ENCODE results near the gene PROZ.
A peak's percentile ranks its signal among the peaks of the same experiment; 100 is the strongest.

The PROZ gene

DNA sequence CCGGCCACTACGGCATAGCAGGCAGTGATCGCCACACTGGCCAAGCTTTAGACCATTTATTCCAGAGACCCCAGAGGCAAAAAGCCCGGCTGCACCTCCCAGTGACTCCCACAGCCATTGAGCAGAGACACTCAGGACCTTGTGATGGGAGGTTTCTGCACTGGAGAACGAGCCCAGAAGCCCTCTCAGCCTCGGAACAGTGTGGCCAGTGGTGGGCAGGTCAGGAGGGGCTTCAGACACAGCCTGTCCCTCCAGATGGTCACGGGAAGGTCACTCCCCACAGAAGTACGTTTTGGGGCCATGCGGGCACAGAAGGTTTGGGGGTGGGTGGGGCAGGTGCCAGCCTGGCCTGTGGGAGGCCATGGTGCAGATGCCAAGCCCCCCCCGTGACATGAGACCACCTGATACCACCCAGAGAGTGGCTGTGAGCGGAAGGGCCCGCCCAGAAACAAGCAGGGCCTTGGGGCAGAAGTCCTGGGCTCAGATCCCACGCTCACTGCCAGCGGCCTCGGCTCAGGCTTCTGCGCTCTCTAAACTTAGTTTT is 36.4 kb upstream of the PROZ start:
- Histone ChIP-seq H3K36me3 (ENCODE audit: control insufficient read depth in 2 of 2, insufficient read depth in 1 of 2, low read length in 2 of 2) (no peaks in the 10 kb centered on the region), H3K4me1 (ENCODE audit: control insufficient read depth, insufficient read depth, low read length) (no peaks in the 10 kb centered on the region), H3K4me3 (ENCODE audit: low read depth, low read length) (no peak overlapping the region), H3K9me3 (ENCODE audit: control insufficient read depth, insufficient read depth, low read depth, low read length) (no peaks in the 10 kb centered on the region), H3K27ac (ENCODE audit: extremely low read depth, low read depth, low read length) (no peak overlapping the region)
- ChIA-PET CTCF (no interaction called here), POLR2A (no interaction called here)
- TF ChIP-seq, protein P1, sequence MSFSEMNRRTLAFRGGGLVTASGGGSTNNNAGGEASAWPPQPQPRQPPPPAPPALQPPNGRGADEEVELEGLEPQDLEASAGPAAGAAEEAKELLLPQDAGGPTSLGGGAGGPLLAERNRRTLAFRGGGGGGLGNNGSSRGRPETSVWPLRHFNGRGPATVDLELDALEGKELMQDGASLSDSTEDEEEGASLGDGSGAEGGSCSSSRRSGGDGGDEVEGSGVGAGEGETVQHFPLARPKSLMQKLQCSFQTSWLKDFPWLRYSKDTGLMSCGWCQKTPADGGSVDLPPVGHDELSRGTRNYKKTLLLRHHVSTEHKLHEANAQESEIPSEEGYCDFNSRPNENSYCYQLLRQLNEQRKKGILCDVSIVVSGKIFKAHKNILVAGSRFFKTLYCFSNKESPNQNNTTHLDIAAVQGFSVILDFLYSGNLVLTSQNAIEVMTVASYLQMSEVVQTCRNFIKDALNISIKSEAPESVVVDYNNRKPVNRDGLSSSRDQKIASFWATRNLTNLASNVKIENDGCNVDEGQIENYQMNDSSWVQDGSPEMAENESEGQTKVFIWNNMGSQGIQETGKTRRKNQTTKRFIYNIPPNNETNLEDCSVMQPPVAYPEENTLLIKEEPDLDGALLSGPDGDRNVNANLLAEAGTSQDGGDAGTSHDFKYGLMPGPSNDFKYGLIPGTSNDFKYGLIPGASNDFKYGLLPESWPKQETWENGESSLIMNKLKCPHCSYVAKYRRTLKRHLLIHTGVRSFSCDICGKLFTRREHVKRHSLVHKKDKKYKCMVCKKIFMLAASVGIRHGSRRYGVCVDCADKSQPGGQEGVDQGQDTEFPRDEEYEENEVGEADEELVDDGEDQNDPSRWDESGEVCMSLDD (tag by site-specific recombination; IDR thresholded peaks at IDR 0.05), result no peak
- TF ChIP-seq ZNF521 (tag by site-specific recombination; IDR thresholded peaks at IDR 0.05), result no peak
- TF ChIP-seq, protein P2, sequence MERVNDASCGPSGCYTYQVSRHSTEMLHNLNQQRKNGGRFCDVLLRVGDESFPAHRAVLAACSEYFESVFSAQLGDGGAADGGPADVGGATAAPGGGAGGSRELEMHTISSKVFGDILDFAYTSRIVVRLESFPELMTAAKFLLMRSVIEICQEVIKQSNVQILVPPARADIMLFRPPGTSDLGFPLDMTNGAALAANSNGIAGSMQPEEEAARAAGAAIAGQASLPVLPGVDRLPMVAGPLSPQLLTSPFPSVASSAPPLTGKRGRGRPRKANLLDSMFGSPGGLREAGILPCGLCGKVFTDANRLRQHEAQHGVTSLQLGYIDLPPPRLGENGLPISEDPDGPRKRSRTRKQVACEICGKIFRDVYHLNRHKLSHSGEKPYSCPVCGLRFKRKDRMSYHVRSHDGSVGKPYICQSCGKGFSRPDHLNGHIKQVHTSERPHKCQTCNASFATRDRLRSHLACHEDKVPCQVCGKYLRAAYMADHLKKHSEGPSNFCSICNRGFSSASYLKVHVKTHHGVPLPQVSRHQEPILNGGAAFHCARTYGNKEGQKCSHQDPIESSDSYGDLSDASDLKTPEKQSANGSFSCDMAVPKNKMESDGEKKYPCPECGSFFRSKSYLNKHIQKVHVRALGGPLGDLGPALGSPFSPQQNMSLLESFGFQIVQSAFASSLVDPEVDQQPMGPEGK (tag by site-specific recombination; IDR thresholded peaks at IDR 0.05), result no peak

DNA sequence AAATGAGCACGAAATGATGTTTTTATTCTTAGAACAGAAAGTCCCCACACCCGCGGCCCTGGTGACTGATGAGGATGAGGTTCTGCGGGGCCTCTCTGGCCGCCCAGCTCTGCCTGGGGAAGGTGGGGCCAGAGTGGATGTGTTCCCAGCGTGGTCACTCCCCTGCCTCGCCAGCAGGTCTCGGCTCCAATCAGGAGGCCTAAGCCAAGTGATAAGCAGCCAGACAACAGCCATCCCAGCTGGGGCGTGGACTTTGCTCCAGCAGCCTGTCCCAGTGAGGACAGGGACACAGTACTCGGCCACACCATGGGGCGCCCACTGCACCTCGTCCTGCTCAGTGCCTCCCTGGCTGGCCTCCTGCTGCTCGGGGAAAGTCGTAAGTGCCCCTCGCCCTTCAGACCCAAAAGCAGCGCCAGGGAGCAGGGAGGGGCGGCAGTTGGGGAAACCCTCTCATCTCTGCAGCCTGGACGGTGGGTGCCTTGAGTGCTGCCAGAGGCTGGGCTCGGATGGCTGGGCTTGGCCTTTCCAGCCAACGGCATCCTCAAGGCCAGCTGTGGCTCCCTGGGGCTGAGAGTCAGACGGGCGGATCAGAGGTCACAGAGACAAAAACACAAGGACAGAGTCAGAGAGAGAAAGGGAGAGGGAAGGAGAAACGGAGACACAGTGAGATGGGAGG is 35.8 kb upstream of the PROZ start, which contains the start of gene F10:
TSS of gene F10 (plus strand) at position 250 of the 676 bp plus-strand sequence. CDS start at position 307, 57 bp downstream.
- peak; percentile 70 for TF ChIP-seq ZNF341 (tag by site-specific recombination; IDR thresholded peaks at IDR 0.05; ENCODE audit: low read depth)
- no peak for TF ChIP-seq ZNF707 (tag by site-specific recombination; IDR thresholded peaks at IDR 0.05)
- no peak for TF ChIP-seq ZNF16 (tag by site-specific recombination; IDR thresholded peaks at IDR 0.05; ENCODE audit: low read depth)
- TF ChIP-seq ZBTB1 (tag by site-specific recombination; IDR thresholded peaks at IDR 0.05), result no peak
- TF ChIP-seq ZNF311 (tag by site-specific recombination; IDR thresholded peaks at IDR 0.05; ENCODE audit: borderline replicate concordance), result no peak
- TF ChIP-seq SP2 (tag by site-specific recombination; IDR thresholded peaks at IDR 0.05), result peak; percentile 24; the same call in 1 of the 2 replicates
- peak; percentile 28 for TF ChIP-seq ZIC2 (tag by site-specific recombination; IDR thresholded peaks at IDR 0.05)
- Histone ChIP-seq H3K36me3 (ENCODE audit: control insufficient read depth in 2 of 2, insufficient read depth in 1 of 2, low read length in 2 of 2) (no peaks in the 10 kb centered on the region), H3K27ac (ENCODE audit: extremely low read depth, low read depth, low read length) (no peak within 1 kb of the TSS), H3K4me3 (ENCODE audit: low read depth, low read length) (no peak within 1 kb of the TSS), H3K4me1 (ENCODE audit: control insufficient read depth, insufficient read depth, low read length) (no peaks in the 10 kb centered on the region), H3K9me3 (ENCODE audit: control insufficient read depth, insufficient read depth, low read depth, low read length) (no peaks in the 10 kb centered on the region)
- ChIA-PET CTCF (no interaction called here), POLR2A (no interaction called here)

DNA sequence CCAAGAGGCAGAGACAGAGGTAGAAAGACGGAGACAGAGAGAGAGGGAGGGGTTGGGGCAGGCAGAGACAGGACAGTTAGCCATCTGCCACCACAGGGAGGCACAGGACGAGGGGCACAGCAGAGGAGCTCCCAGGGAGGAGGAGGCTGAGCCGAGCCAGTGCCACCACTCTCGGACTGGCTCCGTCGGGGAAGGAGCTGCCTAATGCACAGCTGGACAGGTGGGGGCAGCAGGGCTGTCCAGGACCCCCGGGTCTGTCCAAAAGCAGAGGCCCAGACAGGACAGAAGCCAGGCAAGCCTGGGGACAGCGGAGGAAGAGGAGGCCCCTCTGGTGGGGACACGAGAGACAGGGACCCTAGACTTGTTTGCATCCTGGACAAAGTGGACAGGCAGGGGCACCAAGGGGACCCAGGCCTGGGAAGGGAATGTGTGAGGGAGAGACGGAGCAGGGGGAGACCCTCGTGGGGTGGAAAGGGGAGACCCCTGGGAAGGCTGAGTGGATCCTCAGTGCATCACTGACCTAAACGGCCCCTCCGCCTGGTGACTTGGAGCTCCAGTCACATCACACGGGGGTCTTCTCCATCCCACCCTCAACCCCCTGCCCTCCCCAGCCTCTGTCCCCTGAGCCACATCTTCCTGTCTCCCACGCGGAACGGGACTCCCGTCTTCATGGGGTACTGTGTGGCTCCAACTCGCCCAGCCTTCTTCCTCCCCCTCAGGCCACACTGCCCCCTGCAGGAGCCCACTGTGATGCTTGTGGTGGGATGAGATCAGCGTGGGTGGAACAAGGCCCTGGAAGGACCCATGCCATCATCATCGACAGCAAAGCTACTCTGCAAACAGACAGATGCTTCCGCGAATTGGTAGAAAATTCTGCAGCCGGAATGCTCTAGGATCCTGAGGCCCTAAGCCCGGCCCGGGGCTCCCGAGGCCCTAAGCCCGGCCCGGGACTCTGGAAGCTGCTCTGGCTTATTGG is 34.9 kb upstream of the PROZ start:
- ChIA-PET CTCF (interaction anchor here (0.6 to 0.7 kb wide), 2 partner anchors 77 to 115 kb away, joined by 3 to 4 read pairs; no protein-coding TSS in a partner anchor), POLR2A (no interaction called here)
- Histone ChIP-seq H3K4me3 (ENCODE audit: low read depth, low read length) (no peak overlapping the region), H3K36me3 (ENCODE audit: control insufficient read depth in 2 of 2, insufficient read depth in 1 of 2, low read length in 2 of 2) (no peaks in the 10 kb centered on the region), H3K27ac (ENCODE audit: extremely low read depth, low read depth, low read length) (no peak overlapping the region), H3K9me3 (ENCODE audit: control insufficient read depth, insufficient read depth, low read depth, low read length) (no peaks in the 10 kb centered on the region), H3K4me1 (ENCODE audit: control insufficient read depth, insufficient read depth, low read length) (no peaks in the 10 kb centered on the region)
- TF ChIP-seq EGR2 (tag by site-specific recombination; IDR thresholded peaks at IDR 0.05; ENCODE audit: low read depth) (peak; percentile 56), ZNF473 (tag by site-specific recombination; IDR thresholded peaks at IDR 0.05) (no peak), WT1 (tag by site-specific recombination; IDR thresholded peaks at IDR 0.05) (no peak), SP2 (tag by site-specific recombination; IDR thresholded peaks at IDR 0.05) (no peak), ZNF394 (tag by site-specific recombination; IDR thresholded peaks at IDR 0.05; ENCODE audit: borderline replicate concordance) (peak; percentile 70), ZNF140 (tag by site-specific recombination; IDR thresholded peaks at IDR 0.05) (no peak), ZFHX2 (tag by site-specific recombination; conservative IDR thresholded peaks at IDR 0.05) (peak; percentile 53)
- TF ChIP-seq, protein P3, sequence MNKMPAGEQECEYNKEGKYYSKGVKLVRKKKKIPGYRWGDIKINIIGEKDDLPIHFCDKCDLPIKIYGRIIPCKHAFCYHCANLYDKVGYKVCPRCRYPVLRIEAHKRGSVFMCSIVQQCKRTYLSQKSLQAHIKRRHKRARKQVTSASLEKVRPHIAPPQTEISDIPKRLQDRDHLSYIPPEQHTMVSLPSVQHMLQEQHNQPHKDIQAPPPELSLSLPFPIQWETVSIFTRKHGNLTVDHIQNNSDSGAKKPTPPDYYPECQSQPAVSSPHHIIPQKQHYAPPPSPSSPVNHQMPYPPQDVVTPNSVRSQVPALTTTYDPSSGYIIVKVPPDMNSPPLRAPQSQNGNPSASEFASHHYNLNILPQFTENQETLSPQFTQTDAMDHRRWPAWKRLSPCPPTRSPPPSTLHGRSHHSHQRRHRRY (tag by site-specific recombination; IDR thresholded peaks at IDR 0.05), result no peak
